GM06990 (cell line): Measurements from ENCODE around the gene HOXC5.

Experiments
- DNase-seq: peaks from one replicate; pipeline ENCODE4 v3.0.0-alpha.2; 2011; ENCODE audit not compliant: insufficient read length; ENCODE audit errors: extremely low read depth
- H3K27me3 ChIP-seq: replicated peaks from 2 replicates; pipeline ENCODE4 v1.6.0; 2011; ENCODE audit warnings: low read length; ENCODE audit not compliant: control insufficient read depth, insufficient read depth
- H3K36me3 ChIP-seq: 2 replicates; pipeline ENCODE4 v1.5.1; 2011; ENCODE audit warnings: low read length; ENCODE audit not compliant: control insufficient read depth, insufficient read depth
- H3K4me3 ChIP-seq: replicated peaks from 2 replicates; pipeline ENCODE4 v1.5.1; 2011; ENCODE audit warnings: low read depth, mild to moderate bottlenecking, control low read depth, low read length
- CTCF ChIP-seq: IDR thresholded peaks from 2 replicates; pipeline ENCODE4 v1.5.1; 2011; ENCODE audit warnings: low read length, control low read depth, mild to moderate bottlenecking, inconsistent platforms; ENCODE audit not compliant: insufficient read depth, poor library complexity, severe bottlenecking

HOXC5 gene

GRCh38 chr12:54058128-54058768 lies 25.4 kb downstream of the HOXC5 start:
- H3K36me3 ChIP-seq, result no peaks in the 10 kb centered on the region
- no peak for DNase-seq
- H3K27me3 ChIP-seq, result no peaks in the 10 kb centered on the region
- no peak overlapping the region for H3K4me3 ChIP-seq
- no peak for TF ChIP-seq CTCF

DNA sequence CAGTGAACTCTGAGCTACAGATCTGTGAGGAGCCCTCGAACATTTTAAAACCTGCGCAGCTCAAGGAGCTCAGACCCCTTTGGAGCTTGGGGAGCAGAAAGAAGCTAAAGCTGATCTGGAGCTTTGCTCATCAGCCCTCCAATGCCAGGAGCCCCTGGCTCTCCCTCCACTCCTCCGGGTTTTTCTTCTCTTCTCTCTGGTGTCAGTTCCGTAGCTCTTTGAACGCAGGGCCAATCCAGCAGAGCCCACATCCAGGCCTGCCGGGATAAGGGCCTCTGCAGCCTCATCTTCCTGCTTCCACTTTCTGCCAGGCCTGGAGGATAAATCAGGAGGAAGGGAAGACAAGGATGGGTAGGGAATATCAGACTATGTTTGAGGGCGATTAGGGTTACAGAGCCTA lies 26.8 kb downstream of the HOXC5 start:
- no peak for TF ChIP-seq CTCF
- H3K36me3 ChIP-seq, result no peaks in the 10 kb centered on the region
- DNase-seq, result no peak
- no peak overlapping the region for H3K4me3 ChIP-seq
- H3K27me3 ChIP-seq, result no peaks in the 10 kb centered on the region

GRCh38 chr12:54060174-54060974 lies 27.5 kb downstream of the HOXC5 start:
- no peak for DNase-seq
- Histone ChIP-seq H3K4me3 (no peak overlapping the region), H3K27me3 (no peaks in the 10 kb centered on the region), H3K36me3 (no peaks in the 10 kb centered on the region)
- TF ChIP-seq CTCF, result no peak

DNA sequence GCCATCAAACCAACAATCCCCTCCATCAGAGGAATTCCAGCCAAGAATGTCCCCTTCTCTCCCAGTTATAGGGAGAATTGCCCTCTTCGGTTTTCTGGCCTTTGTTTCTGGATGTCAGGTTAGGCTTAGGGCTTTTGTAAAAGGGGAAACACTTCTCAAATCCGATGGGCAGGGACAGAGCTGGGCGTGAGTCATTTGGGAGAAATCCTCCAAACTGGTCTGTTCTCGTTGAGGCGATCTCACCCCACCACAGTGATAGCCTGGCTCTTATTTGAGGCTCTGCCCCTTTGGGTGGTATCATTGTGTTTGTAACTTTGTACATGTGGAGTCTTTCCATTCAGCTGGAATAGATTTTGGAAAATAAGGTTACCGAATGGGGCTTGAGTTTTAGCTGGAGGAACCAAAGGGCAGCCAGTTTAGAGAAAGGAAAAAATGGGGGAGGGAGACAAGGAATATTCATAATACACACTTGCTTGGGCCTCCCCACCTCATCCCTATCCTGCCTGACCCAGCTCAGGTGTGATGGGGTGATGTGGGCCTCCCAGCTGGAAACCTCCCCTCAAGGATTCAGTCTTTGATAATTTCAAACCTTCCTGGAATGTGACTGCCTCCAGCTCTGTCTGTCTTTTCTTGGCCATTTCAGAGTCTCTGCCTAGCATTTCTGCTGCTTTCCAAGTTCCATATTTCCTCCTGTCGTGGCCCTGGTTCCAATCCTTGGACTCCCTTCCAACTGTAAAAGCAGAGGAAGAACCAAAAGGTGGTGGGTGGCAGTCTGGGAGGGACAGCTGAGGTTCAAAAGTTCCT lies 28.3 kb downstream of the HOXC5 start:
- Histone ChIP-seq H3K36me3 (no peaks in the 10 kb centered on the region), H3K27me3 (no peaks in the 10 kb centered on the region), H3K4me3 (no peak overlapping the region)
- TF ChIP-seq CTCF, result no peak
- no peak for DNase-seq

- TF ChIP-seq CTCF, result no peak
- H3K4me3 ChIP-seq, result no peak overlapping the region
- DNase-seq, result no peak
- no peaks in the 10 kb centered on the region for H3K36me3 ChIP-seq
- H3K27me3 ChIP-seq, result no peaks in the 10 kb centered on the region
These were observed 32.8 kb downstream of the HOXC5 start for GRCh38 chr12:54065677-54066076.
